ENCODE data around the gene NR1H3. TPM values are rescaled to one million over a fixed set of nuclear protein-coding genes. Genes with fewer than 3 reads are reported as not detected.

NR1H3 gene
- total and polyA plus RNA-seq, 2 donors from 2014 or later = 27.9 to 73.8 TPM

- intact Hi-C loops (cut with DNase I) = no loop called here
- FAIRE-seq (no peak), DNase-seq (no peak)
- Histone ChIP-seq H3K9me3 (ENCODE audit: control insufficient read depth in 2 of 3, insufficient read depth in 1 of 3, low read length in 3 of 3) (no peaks in the 10 kb centered on the region), H3K4me3 (ENCODE audit: low read length in 3 of 3) (no peak overlapping the region), H3K9ac (ENCODE audit: low read length in 3 of 3) (no peak overlapping the region), H3K36me3 (ENCODE audit: control insufficient read depth in 2 of 3, insufficient read depth in 3 of 3, low read length in 3 of 3) (peaks cover 23 to 60% (median 41%) of the 10 kb centered on the region in 3 donors), H3K27me3 (ENCODE audit: control insufficient read depth, insufficient read depth, low read length) (no peaks in the 10 kb centered on the region), H3K27ac (ENCODE audit: low read depth in 2 of 2, low read length in 2 of 2) (no peak overlapping the region), H3K4me1 (ENCODE audit: control insufficient read depth in 2 of 3, insufficient read depth in 2 of 3, low read depth in 1 of 3, low read length in 3 of 3) (no peaks in the 10 kb centered on the region)
- TF ChIP-seq, protein P1, sequence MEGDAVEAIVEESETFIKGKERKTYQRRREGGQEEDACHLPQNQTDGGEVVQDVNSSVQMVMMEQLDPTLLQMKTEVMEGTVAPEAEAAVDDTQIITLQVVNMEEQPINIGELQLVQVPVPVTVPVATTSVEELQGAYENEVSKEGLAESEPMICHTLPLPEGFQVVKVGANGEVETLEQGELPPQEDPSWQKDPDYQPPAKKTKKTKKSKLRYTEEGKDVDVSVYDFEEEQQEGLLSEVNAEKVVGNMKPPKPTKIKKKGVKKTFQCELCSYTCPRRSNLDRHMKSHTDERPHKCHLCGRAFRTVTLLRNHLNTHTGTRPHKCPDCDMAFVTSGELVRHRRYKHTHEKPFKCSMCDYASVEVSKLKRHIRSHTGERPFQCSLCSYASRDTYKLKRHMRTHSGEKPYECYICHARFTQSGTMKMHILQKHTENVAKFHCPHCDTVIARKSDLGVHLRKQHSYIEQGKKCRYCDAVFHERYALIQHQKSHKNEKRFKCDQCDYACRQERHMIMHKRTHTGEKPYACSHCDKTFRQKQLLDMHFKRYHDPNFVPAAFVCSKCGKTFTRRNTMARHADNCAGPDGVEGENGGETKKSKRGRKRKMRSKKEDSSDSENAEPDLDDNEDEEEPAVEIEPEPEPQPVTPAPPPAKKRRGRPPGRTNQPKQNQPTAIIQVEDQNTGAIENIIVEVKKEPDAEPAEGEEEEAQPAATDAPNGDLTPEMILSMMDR (IDR thresholded peaks at IDR 0.05; ENCODE audit: borderline replicate concordance, extremely low read depth, insufficient read depth) = no peak
These were observed 20.3 kb downstream of the NR1H3 start for GRCh38 chr11:47278058-47278457.

GRCh38 chr11:47278769-47279168 lies 21.0 kb downstream of the NR1H3 start:
- no peak for DNase-seq
- Histone ChIP-seq H3K27ac (ENCODE audit: low read depth in 2 of 2, low read length in 2 of 2) (no peak overlapping the region), H3K27me3 (ENCODE audit: control insufficient read depth, insufficient read depth, low read length) (no peaks in the 10 kb centered on the region), H3K36me3 (ENCODE audit: control insufficient read depth in 2 of 3, insufficient read depth in 3 of 3, low read length in 3 of 3) (peaks cover 23 to 63% (median 42%) of the 10 kb centered on the region in 3 donors), H3K9me3 (ENCODE audit: control insufficient read depth in 2 of 3, insufficient read depth in 1 of 3, low read length in 3 of 3) (no peaks in the 10 kb centered on the region), H3K9ac (ENCODE audit: low read length in 3 of 3) (no peak overlapping the region), H3K4me3 (ENCODE audit: low read length in 3 of 3) (no peak overlapping the region), H3K4me1 (ENCODE audit: control insufficient read depth in 2 of 3, insufficient read depth in 2 of 3, low read depth in 1 of 3, low read length in 3 of 3) (no peaks in the 10 kb centered on the region)
- TF ChIP-seq, protein P1 (IDR thresholded peaks at IDR 0.05; ENCODE audit: borderline replicate concordance, extremely low read depth, insufficient read depth) = no peak
- intact Hi-C loops (cut with DNase I) = no loop called here
- FAIRE-seq = no peak

DNA sequence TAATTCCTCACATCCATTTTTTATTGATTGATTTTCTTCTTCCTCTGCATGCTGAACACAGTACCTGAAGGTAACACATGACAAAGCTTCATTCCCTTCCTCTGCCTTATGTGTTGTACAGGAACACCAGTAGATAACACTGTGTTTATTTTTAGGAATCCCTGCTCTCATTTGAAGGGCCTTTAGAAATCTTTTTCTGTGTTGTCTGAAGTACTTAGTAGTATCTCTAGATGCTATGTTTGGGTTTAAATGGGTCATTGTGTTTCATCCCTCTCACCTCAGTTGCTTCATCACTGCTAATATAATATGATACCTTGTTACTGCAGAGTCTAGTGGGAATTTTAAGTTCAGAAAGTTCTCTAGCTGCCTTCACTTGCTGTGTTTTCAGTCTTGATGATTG lies 22.3 kb downstream of the NR1H3 start:
- TF ChIP-seq, protein P1 (IDR thresholded peaks at IDR 0.05; ENCODE audit: borderline replicate concordance, extremely low read depth, insufficient read depth) = no peak
- no peak for FAIRE-seq
- Histone ChIP-seq H3K4me3 (ENCODE audit: low read length in 3 of 3) (no peak overlapping the region), H3K9ac (ENCODE audit: low read length in 3 of 3) (no peak overlapping the region), H3K4me1 (ENCODE audit: control insufficient read depth in 2 of 3, insufficient read depth in 2 of 3, low read depth in 1 of 3, low read length in 3 of 3) (no peaks in the 10 kb centered on the region), H3K36me3 (ENCODE audit: control insufficient read depth in 2 of 3, insufficient read depth in 3 of 3, low read length in 3 of 3) (peaks cover 30 to 76% (median 50%) of the 10 kb centered on the region in 3 donors), H3K27ac (ENCODE audit: low read depth in 2 of 2, low read length in 2 of 2) (no peak overlapping the region), H3K9me3 (ENCODE audit: control insufficient read depth in 2 of 3, insufficient read depth in 1 of 3, low read length in 3 of 3) (no peaks in the 10 kb centered on the region), H3K27me3 (ENCODE audit: control insufficient read depth, insufficient read depth, low read length) (no peaks in the 10 kb centered on the region)
- no peak for DNase-seq
- intact Hi-C loops (cut with DNase I) = no loop called here

- FAIRE-seq = no peak
These were observed 23.1 kb downstream of the NR1H3 start for GRCh38 chr11:47280860-47281259.

More at GRCh38 chr11:47280860-47281259, 23.1 kb downstream of the NR1H3 start:
- DNase-seq = no peak
- no peak overlapping the region for H3K27ac ChIP-seq (ENCODE audit: low read depth in 2 of 2, low read length in 2 of 2)
- TF ChIP-seq, protein P1 (IDR thresholded peaks at IDR 0.05; ENCODE audit: borderline replicate concordance, extremely low read depth, insufficient read depth) = no peak
- H3K4me1 ChIP-seq (ENCODE audit: control insufficient read depth in 2 of 3, insufficient read depth in 2 of 3, low read depth in 1 of 3, low read length in 3 of 3) = no peaks in the 10 kb centered on the region
- no peaks in the 10 kb centered on the region for H3K9me3 ChIP-seq (ENCODE audit: control insufficient read depth in 2 of 3, insufficient read depth in 1 of 3, low read length in 3 of 3)
- no peak overlapping the region for H3K4me3 ChIP-seq (ENCODE audit: low read length in 3 of 3)
- intact Hi-C loops (cut with DNase I) = no loop called here
- no peak overlapping the region for H3K9ac ChIP-seq (ENCODE audit: low read length in 3 of 3)
- H3K27me3 ChIP-seq (ENCODE audit: control insufficient read depth, insufficient read depth, low read length) = no peaks in the 10 kb centered on the region
- H3K36me3 ChIP-seq (ENCODE audit: control insufficient read depth in 2 of 3, insufficient read depth in 3 of 3, low read length in 3 of 3) = peaks cover 30 to 78% (median 52%) of the 10 kb centered on the region in 3 donors
